ENCODE data around the gene IL1RAPL1. TPM values are rescaled to one million over a fixed set of nuclear protein-coding genes. Genes with fewer than 3 reads are reported as not detected.

Gene IL1RAPL1
- total and polyA plus RNA-seq, 2 experiments from 2014 or later = 0.18 to 0.49 TPM

GRCh38 chrX:28697732-28698131, 110.5 kb downstream of the IL1RAPL1 start:
- no peaks in the 10 kb centered on the region for H3K9me3 Mint-ChIP-seq
- H3K36me3 Mint-ChIP-seq (ENCODE audit: low read depth) = no peaks in the 10 kb centered on the region
- Histone ChIP-seq H3K4me2 (no peak overlapping the region), H3K79me2 (replicated peaks; ENCODE audit: insufficient read depth) (no peaks in the 10 kb centered on the region), H2AFZ (no peak overlapping the region), H4K20me1 (replicated peaks; ENCODE audit: insufficient read depth) (no peaks in the 10 kb centered on the region), H3K4me1 (ENCODE audit: insufficient read depth) (no peaks in the 10 kb centered on the region), H3K4me3 (no peak overlapping the region), H3K27me3 (ENCODE audit: insufficient read depth) (no peaks in the 10 kb centered on the region), H3F3A (replicated peaks; ENCODE audit: low read depth) (no peaks in the 10 kb centered on the region), H3K9me2 (ENCODE audit: insufficient read depth) (no peaks in the 10 kb centered on the region), H3K36me3 (ENCODE audit: insufficient read depth) (no peaks in the 10 kb centered on the region), H3K27ac (ENCODE audit: low read depth) (no peak overlapping the region)
- H3K27me3 Mint-ChIP-seq (ENCODE audit: insufficient read depth, low read depth, poor library complexity) = no peaks in the 10 kb centered on the region
- H3K27ac Mint-ChIP-seq = no peak overlapping the region
- no peak for TF ChIP-seq JUNB (IDR thresholded peaks at IDR 0.05; ENCODE audit: unreplicated experiment)
- TF ChIP-seq ETS1 (IDR thresholded peaks at IDR 0.05) = no peak
- TF ChIP-seq STAT1 (IDR thresholded peaks at IDR 0.05; ENCODE audit: unreplicated experiment) = no peak
- no peak for TF ChIP-seq NANOG (IDR thresholded peaks at IDR 0.05; ENCODE audit: borderline replicate concordance)
- no peak for TF ChIP-seq POLR2AphosphoS5 (IDR thresholded peaks at IDR 0.05; ENCODE audit: low read depth)
- no peak for TF ChIP-seq ZNF114 (CRISPR knock-in tag; IDR thresholded peaks at IDR 0.05)
- TF ChIP-seq, protein P1, sequence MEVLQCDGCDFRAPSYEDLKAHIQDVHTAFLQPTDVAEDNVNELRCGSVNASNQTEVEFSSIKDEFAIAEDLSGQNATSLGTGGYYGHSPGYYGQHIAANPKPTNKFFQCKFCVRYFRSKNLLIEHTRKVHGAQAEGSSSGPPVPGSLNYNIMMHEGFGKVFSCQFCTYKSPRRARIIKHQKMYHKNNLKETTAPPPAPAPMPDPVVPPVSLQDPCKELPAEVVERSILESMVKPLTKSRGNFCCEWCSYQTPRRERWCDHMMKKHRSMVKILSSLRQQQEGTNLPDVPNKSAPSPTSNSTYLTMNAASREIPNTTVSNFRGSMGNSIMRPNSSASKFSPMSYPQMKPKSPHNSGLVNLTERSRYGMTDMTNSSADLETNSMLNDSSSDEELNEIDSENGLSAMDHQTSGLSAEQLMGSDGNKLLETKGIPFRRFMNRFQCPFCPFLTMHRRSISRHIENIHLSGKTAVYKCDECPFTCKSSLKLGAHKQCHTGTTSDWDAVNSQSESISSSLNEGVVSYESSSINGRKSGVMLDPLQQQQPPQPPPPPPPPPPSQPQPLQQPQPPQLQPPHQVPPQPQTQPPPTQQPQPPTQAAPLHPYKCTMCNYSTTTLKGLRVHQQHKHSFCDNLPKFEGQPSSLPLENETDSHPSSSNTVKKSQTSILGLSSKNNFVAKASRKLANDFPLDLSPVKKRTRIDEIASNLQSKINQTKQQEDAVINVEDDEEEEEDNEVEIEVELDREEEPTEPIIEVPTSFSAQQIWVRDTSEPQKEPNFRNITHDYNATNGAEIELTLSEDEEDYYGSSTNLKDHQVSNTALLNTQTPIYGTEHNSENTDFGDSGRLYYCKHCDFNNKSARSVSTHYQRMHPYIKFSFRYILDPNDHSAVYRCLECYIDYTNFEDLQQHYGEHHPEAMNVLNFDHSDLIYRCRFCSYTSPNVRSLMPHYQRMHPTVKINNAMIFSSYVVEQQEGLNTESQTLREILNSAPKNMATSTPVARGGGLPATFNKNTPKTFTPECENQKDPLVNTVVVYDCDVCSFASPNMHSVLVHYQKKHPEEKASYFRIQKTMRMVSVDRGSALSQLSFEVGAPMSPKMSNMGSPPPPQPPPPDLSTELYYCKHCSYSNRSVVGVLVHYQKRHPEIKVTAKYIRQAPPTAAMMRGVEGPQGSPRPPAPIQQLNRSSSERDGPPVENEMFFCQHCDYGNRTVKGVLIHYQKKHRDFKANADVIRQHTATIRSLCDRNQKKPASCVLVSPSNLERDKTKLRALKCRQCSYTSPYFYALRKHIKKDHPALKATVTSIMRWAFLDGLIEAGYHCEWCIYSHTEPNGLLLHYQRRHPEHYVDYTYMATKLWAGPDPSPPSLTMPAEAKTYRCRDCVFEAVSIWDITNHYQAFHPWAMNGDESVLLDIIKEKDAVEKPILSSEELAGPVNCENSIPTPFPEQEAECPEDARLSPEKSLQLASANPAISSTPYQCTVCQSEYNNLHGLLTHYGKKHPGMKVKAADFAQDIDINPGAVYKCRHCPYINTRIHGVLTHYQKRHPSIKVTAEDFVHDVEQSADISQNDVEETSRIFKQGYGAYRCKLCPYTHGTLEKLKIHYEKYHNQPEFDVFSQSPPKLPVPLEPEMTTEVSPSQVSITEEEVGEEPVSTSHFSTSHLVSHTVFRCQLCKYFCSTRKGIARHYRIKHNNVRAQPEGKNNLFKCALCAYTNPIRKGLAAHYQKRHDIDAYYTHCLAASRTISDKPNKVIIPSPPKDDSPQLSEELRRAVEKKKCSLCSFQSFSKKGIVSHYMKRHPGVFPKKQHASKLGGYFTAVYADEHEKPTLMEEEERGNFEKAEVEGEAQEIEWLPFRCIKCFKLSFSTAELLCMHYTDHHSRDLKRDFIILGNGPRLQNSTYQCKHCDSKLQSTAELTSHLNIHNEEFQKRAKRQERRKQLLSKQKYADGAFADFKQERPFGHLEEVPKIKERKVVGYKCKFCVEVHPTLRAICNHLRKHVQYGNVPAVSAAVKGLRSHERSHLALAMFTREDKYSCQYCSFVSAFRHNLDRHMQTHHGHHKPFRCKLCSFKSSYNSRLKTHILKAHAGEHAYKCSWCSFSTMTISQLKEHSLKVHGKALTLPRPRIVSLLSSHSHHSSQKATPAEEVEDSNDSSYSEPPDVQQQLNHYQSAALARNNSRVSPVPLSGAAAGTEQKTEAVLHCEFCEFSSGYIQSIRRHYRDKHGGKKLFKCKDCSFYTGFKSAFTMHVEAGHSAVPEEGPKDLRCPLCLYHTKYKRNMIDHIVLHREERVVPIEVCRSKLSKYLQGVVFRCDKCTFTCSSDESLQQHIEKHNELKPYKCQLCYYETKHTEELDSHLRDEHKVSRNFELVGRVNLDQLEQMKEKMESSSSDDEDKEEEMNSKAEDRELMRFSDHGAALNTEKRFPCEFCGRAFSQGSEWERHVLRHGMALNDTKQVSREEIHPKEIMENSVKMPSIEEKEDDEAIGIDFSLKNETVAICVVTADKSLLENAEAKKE (CRISPR knock-in tag; IDR thresholded peaks at IDR 0.05) = no peak
- TF ChIP-seq EZH2 (IDR thresholded peaks at IDR 0.05; ENCODE audit: low read depth, unreplicated experiment) = no peak
- TF ChIP-seq EZH2phosphoT487 (IDR thresholded peaks at IDR 0.05; ENCODE audit: unreplicated experiment) = no peak
- no peak for TF ChIP-seq CTCF (conservative IDR thresholded peaks at IDR 0.05; ENCODE audit: low read depth in 2 of 2)
- TF ChIP-seq, protein P2, sequence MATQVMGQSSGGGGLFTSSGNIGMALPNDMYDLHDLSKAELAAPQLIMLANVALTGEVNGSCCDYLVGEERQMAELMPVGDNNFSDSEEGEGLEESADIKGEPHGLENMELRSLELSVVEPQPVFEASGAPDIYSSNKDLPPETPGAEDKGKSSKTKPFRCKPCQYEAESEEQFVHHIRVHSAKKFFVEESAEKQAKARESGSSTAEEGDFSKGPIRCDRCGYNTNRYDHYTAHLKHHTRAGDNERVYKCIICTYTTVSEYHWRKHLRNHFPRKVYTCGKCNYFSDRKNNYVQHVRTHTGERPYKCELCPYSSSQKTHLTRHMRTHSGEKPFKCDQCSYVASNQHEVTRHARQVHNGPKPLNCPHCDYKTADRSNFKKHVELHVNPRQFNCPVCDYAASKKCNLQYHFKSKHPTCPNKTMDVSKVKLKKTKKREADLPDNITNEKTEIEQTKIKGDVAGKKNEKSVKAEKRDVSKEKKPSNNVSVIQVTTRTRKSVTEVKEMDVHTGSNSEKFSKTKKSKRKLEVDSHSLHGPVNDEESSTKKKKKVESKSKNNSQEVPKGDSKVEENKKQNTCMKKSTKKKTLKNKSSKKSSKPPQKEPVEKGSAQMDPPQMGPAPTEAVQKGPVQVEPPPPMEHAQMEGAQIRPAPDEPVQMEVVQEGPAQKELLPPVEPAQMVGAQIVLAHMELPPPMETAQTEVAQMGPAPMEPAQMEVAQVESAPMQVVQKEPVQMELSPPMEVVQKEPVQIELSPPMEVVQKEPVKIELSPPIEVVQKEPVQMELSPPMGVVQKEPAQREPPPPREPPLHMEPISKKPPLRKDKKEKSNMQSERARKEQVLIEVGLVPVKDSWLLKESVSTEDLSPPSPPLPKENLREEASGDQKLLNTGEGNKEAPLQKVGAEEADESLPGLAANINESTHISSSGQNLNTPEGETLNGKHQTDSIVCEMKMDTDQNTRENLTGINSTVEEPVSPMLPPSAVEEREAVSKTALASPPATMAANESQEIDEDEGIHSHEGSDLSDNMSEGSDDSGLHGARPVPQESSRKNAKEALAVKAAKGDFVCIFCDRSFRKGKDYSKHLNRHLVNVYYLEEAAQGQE (IDR thresholded peaks at IDR 0.05; ENCODE audit: unreplicated experiment) = no peak
- no peak for TF ChIP-seq ZNF331 (CRISPR knock-in tag; IDR thresholded peaks at IDR 0.05; ENCODE audit: low read depth)
- TF ChIP-seq CREB1 (CRISPR knock-in tag; IDR thresholded peaks at IDR 0.05; ENCODE audit: low read depth) = no peak
- no peak for ATAC-seq
- H3K4me1 Mint-ChIP-seq = no peaks in the 10 kb centered on the region
- no peak for DNase-seq (ENCODE audit: low spot score)
- H3K4me3 Mint-ChIP-seq = no peak overlapping the region

Data from GM23338 (cell line).